NCI-H2081 (cell line): ENCODE results near the gene UBTF.

Experiments
- DNase-seq, 2 experiments: peaks; one replicate each; lab custom pipeline; 2025; lab: John Stamatoyannopoulos, UW

The UBTF gene

DNA sequence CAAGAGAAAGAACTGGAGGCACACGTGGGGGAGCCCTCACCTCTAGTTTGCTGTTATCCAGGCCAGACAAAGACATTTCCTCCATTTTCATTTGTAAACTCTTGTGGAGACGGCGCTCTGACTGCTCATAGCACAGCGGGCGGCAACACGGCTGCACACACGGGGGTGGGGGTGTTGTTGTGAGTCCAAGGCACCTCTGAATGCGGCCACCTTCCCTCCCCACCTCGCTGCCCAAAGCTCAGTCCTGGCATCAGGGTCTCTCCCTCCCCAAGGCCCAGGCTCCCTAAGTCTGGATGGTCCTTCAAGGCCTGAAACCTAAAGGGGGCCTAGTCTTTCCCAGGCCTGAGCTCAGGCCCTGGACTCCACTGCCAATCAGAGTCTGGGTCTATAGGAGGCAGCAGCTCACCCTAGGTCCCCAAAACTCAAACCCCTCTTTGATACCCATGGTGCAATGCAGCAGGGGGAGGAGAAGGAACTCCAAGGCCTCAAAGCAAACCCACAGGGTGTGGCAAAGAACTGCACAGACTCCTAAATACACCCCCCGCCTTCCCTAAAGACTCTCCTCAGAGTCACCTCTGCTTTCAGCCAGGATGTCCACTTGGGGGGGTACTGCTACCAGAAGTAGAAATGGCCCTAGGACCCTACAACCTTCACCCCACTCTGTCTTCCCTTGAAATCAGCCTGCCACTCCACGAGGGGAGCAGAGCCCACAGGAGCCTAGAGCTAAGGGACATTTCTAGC, 21.3 kb downstream of the UBTF start:
- no peak for DNase-seq

DNA sequence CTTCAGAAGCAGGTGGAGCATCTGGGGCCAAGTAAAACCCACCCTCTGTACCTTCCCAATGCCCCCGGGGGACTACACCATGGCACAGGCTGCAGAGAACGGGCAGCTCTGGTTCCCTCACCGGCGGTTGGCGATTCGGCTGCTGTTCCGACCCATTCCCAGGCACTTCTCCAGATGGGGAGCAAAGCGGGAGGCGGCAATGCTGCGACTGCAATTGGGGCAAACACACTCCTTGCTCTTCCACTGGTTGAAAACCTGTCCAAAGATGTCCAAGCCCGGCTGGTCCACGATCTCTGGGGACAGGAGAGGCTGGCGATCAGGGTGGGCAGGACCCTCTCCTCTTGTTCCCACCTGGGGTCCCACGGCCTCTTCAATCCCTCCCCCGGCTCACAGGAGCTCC, 22.4 kb downstream of the UBTF start:
- DNase-seq = no peak

DNA sequence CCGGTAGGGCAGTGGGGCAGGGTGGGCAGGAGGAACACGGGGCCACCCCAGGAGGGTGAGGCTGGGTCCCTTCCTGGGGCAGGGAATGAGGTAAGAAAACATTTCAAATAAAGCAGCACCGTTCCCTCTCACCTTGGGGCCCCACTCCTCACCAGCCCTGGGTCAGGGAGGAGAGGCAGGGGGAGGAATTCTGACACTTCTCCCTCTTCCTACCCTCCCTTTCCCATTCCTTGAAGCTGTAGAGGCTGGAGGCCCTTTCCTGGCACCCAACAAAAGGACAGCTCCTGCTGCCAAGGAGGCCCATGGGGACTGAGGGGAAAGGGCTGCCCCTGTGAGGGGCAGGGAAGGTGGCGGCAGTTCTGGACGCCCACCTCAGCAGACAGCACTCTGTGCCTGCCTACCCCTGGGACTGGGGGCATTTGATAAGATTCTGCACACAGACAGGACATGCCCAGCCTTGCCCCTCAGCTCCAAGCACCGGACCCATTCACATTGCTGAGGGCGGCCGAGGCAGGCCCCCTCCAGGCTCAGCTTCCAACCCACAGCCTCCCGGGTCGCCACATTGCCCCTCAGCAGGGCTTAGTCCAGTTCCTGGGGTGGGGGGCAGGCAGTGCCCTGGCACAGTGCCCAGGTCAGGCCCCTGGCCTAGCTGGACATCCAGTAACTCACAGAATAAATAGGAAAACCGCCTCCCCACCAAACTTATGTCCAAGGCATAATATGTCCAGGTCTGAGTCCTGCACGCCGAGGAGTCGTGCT, 26.0 kb downstream of the UBTF start:
- DNase-seq = no peak

DNA sequence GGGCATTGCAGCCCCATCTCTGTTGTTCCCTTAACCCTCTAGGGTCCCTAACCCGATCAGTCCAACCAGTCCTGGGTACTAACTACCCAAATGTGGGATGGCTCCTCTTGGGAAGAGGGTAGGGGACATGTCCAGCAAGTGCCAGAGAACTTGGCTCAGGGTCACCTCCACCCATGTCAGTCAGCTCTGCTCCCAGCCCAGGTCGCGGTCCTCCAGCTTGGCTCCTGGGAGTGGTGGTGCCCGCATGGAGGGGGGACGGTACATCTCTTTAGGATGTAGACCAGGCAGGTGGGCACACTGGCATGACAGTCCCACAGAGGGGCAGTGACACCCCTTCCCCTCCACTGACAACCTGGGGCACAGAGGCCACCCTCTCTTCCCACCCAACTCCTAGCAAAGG, 26.7 kb downstream of the UBTF start:
- DNase-seq = no peak

DNA sequence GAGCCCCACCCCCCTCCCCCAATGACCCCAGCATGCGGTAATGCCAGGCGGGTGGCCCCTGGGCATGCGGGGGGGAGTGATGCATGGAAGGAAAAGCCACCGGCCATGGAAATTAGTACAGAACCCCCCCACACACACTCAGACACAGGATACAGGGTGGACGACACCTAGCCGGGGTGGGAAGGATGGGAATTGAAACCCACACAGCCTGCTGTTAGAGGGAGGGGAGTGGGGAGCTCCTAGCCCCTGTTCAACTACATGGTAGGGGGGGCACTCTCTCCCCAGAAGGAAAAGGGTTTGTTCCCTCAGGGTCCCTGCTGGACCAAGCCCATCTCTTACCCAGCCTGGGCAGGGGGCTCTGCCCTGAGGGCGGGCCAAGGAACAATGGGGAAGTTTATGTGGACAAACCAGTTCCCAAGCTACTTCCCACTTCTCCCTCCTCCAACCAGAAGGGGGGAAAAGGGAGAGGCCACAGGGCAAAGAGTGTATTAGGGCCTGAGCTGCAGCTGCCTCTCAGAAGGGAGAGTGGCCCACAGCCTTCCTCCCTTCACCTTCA, 27.5 kb downstream of the UBTF start:
- DNase-seq = no peak

DNA sequence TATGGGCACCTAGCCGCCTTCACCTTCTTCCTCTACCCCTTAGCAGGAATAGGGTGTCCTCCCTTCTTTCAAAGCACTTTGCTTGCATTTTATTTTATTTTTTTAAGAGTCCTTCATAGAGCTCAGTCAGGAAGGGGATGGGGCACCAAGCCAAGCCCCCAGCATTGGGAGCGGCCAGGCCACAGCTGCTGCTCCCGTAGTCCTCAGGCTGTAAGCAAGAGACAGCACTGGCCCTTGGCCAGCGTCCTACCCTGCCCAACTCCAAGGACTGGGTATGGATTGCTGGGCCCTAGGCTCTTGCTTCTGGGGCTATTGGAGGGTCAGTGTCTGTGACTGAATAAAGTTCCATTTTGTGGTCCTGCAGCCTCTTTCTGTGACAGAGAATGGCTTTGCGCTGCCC, 28.1 kb downstream of the UBTF start:
- DNase-seq = no peak

DNA sequence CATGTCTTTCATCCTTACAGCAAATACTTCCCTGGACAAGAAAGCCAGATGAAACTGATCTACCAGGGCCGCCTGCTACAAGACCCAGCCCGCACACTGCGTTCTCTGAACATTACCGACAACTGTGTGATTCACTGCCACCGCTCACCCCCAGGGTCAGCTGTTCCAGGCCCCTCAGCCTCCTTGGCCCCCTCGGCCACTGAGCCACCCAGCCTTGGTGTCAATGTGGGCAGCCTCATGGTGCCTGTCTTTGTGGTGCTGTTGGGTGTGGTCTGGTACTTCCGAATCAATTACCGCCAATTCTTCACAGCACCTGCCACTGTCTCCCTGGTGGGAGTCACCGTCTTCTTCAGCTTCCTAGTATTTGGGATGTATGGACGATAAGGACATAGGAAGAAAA, 29.0 kb downstream of the UBTF start:
- no peak for DNase-seq

DNA sequence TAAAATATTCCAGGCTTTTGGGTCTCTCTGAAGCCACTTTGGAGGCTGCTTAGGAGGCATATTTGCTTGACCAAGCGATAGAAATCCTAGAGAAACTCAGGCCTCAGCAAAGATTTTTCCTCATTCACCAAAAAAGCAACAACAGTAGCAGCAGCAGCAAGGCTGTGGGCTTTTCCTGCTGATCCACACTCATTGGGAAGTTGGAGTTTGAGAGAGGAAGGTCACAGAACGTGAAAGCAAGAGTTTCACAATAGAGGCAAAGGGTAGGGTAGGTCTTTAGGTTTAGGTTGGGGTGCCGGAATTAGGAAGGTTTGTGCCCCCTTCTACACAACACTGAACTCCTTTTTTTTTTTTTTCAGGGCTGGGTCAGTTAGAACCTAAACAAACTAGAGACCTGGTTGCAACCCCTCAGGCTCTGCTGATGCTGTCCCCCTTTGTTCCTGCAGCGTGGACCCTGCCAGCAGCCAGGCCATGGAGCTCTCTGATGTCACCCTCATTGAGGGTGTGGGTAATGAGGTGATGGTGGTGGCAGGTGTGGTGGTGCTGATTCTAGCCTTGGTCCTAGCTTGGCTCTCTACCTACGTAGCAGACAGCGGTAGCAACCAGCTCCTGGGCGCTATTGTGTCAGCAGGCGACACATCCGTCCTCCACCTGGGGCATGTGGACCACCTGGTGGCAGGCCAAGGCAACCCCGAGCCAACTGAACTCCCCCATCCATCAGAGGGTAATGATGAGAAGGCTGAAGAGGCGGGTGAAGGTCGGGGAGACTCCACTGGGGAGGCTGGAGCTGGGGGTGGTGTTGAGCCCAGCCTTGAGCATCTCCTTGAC, 30.7 kb downstream of the UBTF start:
- no peak for DNase-seq

DNA sequence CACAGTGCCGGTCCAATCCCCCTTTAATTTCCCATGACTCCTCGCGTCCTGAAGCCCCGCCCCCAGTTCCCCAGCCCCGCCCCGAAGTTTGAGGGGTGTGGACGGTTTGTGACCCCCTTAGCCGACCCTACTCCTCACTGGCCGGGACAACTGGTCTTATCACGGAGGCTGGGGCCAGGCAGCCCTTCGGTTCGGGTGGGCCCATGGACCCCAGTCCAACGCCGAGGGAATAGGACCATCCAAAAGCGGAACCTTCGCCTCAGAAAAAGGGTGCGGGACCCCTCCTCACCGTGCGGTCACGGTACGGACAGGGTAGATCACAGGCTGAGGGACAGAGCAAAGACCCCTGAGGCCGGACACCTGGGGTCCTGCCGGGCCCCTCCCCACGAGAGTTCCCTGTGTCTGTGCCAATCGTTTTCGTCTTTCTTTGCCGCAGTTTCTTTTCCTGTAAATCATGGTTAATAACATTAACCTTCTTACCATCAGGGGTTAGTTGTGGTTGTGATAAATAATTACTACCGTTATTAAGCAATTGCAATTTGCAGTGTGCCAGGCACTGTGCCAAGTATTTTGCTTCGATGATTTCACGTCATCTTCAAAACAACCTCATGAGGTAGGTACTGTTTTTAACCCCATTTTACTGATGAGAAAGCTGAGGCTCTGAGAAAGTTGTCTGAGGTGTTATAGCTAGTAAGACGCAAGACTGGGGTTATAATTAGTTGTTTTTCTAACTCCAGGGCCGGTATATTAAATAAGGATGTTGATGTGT, 32.2 kb downstream of the UBTF start:
- no peak for DNase-seq

DNA sequence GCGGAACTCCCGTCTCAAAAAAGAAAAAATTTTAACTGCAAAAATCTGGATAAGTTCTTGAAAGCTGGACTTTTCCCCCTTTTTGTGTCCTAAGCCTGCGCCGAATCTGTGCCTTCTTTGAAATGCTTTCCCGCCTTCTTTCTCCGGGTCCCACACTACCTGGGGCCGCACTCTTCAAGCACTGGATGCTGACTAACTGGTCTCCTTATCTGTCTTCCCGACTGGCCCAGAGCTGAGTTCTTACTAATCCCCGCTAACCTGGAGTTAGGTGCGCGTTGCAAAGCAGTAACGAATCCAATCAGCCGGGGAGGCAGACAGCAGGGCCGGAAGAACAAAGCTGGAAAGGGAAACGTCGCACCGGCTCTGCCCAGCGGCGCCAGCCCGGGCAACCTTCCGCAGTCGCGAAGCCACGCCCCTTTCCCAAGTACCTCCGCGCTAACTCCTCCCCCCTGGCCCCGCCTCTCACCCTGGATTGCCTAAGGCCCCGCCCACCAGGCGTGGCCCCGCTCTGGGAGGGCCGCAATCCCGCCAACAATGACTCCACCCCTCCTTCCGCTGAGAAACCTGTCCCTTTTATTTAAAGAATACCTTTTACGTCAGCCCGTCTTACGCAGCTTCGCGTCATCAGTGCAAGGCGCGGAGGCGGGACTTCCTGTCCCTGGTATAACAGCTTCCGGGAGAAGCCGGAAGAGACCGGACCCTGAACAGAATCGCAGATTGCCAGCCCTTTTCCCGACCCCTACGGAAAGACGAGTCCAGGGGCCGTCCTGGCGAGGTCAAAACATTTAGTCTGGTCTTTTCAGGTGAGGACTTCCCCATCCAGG, 33.0 kb downstream of the UBTF start, which contains the start of gene TMUB2:
TSS of gene TMUB2 (plus strand) at position 666 of the 824 bp plus-strand sequence. CDS start 737 bp downstream, outside the sequence.
- DNase-seq = peak; percentile 99 to 100

DNA sequence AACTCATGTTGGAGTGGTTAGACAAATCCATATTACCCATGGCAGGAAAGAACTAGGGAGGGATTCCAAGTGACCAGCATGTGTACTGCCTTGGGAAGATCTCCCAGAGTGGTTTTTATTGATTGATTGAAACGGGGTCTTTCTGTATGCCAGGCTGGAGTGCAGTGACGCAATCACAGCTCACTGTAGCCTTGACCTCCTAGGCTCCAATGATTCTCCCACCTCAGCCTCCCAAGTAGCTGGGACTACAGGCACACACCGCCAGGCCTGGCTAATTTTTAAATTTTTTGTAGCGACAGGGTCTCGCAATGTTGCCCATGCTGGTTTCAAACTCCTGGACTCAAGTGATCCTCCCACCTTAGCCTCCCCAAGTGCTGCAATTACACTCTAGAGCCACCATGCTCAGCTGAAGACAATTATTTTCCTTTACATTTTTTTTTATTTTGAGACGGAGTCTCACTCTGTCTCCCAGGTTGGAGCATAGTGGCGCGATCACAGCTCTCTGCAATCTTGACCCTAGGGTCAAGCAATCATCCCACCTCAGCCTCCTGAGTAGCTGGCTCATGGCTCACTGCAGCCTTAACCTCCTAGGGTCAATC, 35.2 kb downstream of the UBTF start:
- DNase-seq = no peak

DNA sequence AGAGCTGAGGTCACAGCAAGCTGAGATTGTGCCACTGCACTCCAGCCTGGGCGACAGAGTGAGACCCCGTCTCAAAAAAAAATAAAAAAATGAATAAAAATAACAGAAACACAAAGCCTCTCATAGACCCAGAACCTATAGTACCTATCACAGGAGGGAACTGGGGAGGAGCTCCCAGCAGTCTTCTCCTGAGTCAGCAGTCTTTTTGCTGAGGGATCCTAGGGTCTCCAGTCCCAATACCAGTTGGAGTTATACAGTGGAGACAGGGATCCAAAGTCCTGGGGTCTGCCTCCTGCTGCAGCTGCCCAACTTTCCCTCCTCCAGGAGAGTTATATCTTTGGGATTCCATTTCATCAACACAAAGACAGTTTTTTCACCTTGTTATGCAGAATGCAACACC, 36.5 kb downstream of the UBTF start:
- DNase-seq = no peak

DNA sequence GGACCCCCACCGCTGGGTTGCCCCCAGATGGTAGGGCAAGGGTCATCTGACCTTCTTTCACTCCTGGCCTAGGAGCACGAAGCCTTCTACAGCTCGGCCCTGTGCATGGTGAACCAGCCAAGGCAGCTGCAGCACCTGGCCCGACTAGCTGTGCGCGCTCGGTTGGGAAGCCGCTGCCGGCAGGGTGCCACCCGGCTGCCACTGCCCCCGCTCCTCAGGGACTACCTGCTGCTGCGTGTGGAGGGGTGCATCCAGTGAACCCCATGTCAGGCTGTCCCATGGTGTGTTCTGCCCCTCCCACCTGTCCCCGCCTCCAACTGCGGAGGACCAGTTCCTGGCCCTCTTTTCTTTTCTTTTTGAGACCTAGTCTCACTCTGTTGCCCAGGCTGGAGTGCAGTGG, 41.3 kb downstream of the UBTF start:
- no peak for DNase-seq

DNA sequence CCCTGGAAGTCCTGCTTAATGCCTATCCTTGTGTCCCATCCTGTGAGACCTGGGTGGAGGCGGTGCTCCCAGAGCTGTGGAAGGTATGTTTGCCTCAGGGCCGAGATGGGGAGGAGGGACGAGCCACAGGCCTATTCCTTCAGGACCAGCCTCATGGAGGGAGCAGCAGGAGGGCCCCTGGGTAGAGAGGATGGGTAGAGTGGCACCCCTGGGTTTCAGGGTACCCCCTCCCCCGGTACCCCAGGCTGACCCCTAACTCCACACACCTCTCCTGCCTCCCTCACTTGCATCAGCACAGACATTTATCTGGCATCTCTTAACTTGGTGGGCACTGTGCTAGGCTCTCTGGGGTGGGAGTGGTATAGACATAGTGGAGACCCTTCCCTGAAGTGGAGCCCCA, 41.8 kb downstream of the UBTF start:
- no peak for DNase-seq

DNA sequence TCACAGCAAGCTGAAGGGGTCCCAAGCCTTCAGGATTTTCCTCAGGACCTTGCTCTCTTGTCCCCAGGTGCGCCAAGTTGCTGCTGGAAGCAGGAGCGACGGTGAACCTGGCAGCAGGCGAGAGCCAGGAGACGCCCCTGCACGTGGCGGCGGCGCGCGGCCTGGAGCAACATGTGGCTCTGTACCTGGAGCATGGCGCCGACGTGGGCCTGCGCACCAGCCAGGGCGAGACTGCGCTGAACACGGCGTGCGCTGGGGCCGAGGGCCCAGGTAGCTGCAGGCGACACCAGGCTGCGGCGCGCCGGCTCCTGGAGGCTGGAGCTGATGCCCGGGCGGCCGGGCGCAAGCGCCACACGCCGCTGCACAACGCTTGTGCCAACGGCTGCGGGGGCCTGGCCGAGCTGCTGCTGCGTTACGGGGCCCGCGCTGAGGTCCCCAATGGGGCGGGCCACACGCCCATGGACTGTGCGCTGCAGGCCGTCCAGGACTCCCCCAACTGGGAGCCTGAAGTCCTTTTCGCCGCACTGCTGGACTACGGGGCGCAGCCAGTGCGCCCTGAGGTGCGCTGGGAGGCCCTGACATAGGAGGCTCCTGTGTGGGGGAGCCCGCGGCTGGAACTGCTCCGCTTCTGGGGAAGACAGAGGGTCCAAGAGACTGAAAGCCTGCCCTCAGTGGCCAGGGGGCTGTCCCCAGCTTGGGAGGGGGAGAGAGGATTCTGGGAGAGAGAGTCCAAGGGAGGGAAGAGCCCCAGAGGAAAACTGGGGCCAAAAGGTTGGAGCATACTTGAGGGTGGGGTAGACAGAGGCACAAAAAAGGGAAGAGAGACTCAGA, 42.6 kb downstream of the UBTF start:
- DNase-seq = no peak

DNA sequence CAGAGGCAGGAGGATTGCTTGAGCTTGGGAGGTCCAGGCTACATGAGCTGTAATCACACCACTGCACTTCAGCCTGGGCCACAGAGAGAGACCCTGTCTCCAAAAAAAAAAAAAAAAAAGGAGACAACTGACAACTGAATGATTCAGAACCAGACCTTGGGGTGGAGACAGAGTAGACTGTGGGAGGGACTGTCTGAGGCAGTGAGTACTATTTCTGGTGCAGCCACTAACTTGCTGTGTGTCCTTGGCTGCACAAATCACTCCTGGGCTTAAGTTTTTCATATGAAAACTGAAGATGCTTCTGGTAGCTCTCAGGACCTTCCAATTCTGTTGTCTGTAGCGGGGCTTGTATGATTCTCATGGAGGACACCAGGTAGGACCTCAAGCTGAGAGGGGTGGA, 43.2 kb downstream of the UBTF start:
- DNase-seq = no peak

DNA sequence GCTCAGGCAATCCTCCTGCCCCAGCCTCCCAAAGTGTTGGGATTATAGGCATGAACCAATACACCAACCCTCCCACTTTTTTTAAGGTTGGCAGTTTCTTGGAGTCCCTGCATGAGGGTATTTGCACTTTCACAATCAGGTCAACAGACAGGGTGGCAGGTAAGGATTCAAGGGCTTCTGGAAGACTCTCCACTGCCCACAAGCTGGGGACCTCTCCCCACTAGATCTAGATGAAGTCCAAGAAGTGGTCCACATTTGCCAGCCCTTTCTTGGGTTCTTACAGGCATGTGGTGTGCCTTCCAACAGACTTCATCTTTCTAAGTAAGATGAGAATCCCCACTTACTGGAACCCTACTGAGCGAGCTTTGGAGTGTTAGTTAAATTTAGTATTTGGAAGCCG, 45.0 kb downstream of the UBTF start:
- no peak for DNase-seq

DNA sequence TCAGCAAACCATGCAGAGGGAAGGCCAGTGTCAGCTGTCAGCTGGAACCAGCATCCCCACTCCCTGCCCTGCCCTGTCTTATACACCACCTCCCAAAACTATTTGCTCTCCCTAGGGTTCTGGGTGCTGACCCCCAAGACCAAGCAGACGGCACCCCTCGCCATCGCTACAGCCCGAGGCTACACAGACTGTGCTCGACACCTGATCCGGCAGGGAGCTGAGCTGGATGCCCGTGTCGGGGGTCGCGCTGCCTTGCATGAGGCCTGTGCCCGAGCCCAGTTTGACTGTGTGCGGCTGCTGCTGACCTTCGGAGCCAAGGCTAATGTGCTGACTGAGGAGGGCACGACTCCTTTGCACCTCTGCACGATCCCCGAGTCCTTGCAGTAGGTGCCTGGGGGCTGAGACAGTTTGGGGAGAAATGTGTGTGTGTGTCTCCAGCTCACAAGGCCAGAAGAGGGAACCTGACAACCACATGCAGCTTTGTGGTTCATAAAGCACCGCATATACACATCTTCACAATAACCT, 47.5 kb downstream of the UBTF start:
- no peak for DNase-seq
